ENCODE data around the gene CEMIP. TPM values are rescaled to one million over a fixed set of nuclear protein-coding genes. Genes with fewer than 3 reads are reported as not detected.

The CEMIP gene
- total RNA-seq, 1 experiment from 2014 or later = not detected

GRCh38 chr15:80934761-80935221 is 155.6 kb downstream of the CEMIP start:
- in situ Hi-C loops (cut with HindIII; ENCODE audit: low sequenced_read_pairs) = no loop called here
- no peak for DNase-seq (ENCODE audit: low spot score)

- no peak for DNase-seq (ENCODE audit: low spot score)
- in situ Hi-C loops (cut with HindIII; ENCODE audit: low sequenced_read_pairs) = no loop called here
These were observed 157.3 kb downstream of the CEMIP start for GRCh38 chr15:80936288-80937078.

- in situ Hi-C loops (cut with HindIII; ENCODE audit: low sequenced_read_pairs) = no loop called here
- DNase-seq (ENCODE audit: low spot score) = no peak
These were observed 158.5 kb downstream of the CEMIP start for GRCh38 chr15:80937718-80938117.

- in situ Hi-C loops (cut with HindIII; ENCODE audit: low sequenced_read_pairs) = no loop called here
- DNase-seq (ENCODE audit: low spot score) = no peak
These were observed 160.0 kb downstream of the CEMIP start for GRCh38 chr15:80939216-80939615.

GRCh38 chr15:80940331-80940730 is 161.2 kb downstream of the CEMIP start:
- in situ Hi-C loops (cut with HindIII; ENCODE audit: low sequenced_read_pairs) = no loop called here
- DNase-seq (ENCODE audit: low spot score) = no peak

GRCh38 chr15:80940851-80941250 is 161.7 kb downstream of the CEMIP start:
- DNase-seq (ENCODE audit: low spot score) = no peak
- in situ Hi-C loops (cut with HindIII; ENCODE audit: low sequenced_read_pairs) = no loop called here

- in situ Hi-C loops (cut with HindIII; ENCODE audit: low sequenced_read_pairs) = no loop called here
- no peak for DNase-seq (ENCODE audit: low spot score)
These were observed 163.1 kb downstream of the CEMIP start for GRCh38 chr15:80942266-80942665.

- DNase-seq (ENCODE audit: low spot score) = peak; percentile 89
- in situ Hi-C loops (cut with HindIII; ENCODE audit: low sequenced_read_pairs) = no loop called here
These were observed 163.8 kb downstream of the CEMIP start for GRCh38 chr15:80942746-80943565.

- no peak for DNase-seq (ENCODE audit: low spot score)
- in situ Hi-C loops (cut with HindIII; ENCODE audit: low sequenced_read_pairs) = no loop called here
These were observed 165.6 kb downstream of the CEMIP start for GRCh38 chr15:80944818-80945217.

GRCh38 chr15:80945605-80946004 is 166.4 kb downstream of the CEMIP start:
- no peak for DNase-seq (ENCODE audit: low spot score)
- in situ Hi-C loops (cut with HindIII; ENCODE audit: low sequenced_read_pairs) = no loop called here

- in situ Hi-C loops (cut with HindIII; ENCODE audit: low sequenced_read_pairs) = no loop called here
- no peak for DNase-seq (ENCODE audit: low spot score)
These were observed 167.4 kb downstream of the CEMIP start for GRCh38 chr15:80946576-80946975.

GRCh38 chr15:80948651-80949292 is 169.6 kb downstream of the CEMIP start:
- in situ Hi-C loops (cut with HindIII; ENCODE audit: low sequenced_read_pairs) = no loop called here
- no peak for DNase-seq (ENCODE audit: low spot score)

- in situ Hi-C loops (cut with HindIII; ENCODE audit: low sequenced_read_pairs) = no loop called here
These were observed 170.6 kb downstream of the CEMIP start for GRCh38 chr15:80949756-80950155.

GRCh38 chr15:80950291-80951078 is 171.3 kb downstream of the CEMIP start:
- in situ Hi-C loops (cut with HindIII; ENCODE audit: low sequenced_read_pairs) = no loop called here
- DNase-seq (ENCODE audit: low spot score) = no peak

More at GRCh38 chr15:80949756-80950155, 170.6 kb downstream of the CEMIP start:
- no peak for DNase-seq (ENCODE audit: low spot score)

GRCh38 chr15:80951941-80952340 is 172.8 kb downstream of the CEMIP start:
- DNase-seq (ENCODE audit: low spot score) = no peak
- in situ Hi-C loops (cut with HindIII; ENCODE audit: low sequenced_read_pairs) = no loop called here

GRCh38 chr15:80953001-80953952 is 174.1 kb downstream of the CEMIP start:
- no peak for DNase-seq (ENCODE audit: low spot score)
- in situ Hi-C loops (cut with HindIII; ENCODE audit: low sequenced_read_pairs) = no loop called here

GRCh38 chr15:80953953-80954778 is 175.0 kb downstream of the CEMIP start:
- in situ Hi-C loops (cut with HindIII; ENCODE audit: low sequenced_read_pairs) = no loop called here
- DNase-seq (ENCODE audit: low spot score) = no peak

Measured in G401 (cell line).